Activated naive CD4-positive, alpha-beta T cell treated with anti-CD3 and anti-CD28 coated beads for 36 hours (primary cell): ENCODE results near the gene SOX2. TPM values are rescaled to one million over a fixed set of nuclear protein-coding genes. Genes with fewer than 3 reads are reported as not detected.

Source experiments
- CTCF ChIA-PET: fragments of 350-600 bp; sonication (Branson Sonifier 250); formaldehyde crosslinking; loops from one replicate; lab custom pipeline; 2021; ENCODE audit warnings: antibody characterized with exemption; lab: Charles Lee
- DNase-seq: peaks from one replicate; pipeline ENCODE4 v3.0.0-alpha.2; 2020
- H3K27ac Mint-ChIP-seq: one replicate; pipeline ENCODE4 v1.8.0; 2021; ENCODE audit warnings: mild to moderate bottlenecking, mixed read lengths
- H3K27me3 Mint-ChIP-seq: one replicate; pipeline ENCODE4 v1.8.0; 2021; ENCODE audit warnings: low read depth, mixed read lengths
- H3K36me3 Mint-ChIP-seq: one replicate; pipeline ENCODE4 v1.8.0; 2021; ENCODE audit warnings: low read depth, mixed read lengths
- H3K4me1 Mint-ChIP-seq: one replicate; pipeline ENCODE4 v1.8.0; 2021; ENCODE audit warnings: low read depth, mixed read lengths
- H3K4me3 Mint-ChIP-seq: one replicate; pipeline ENCODE4 v1.8.0; 2021; ENCODE audit warnings: mild to moderate bottlenecking, moderate library complexity, mixed read lengths
- H3K9me3 Mint-ChIP-seq: one replicate; pipeline ENCODE4 v1.8.0; 2021; ENCODE audit warnings: mixed read lengths
- intact Hi-C: fragments of 100-400 bp; cut with micrococcal nuclease; formaldehyde crosslinking; loops from one replicate; pipeline ENCODE4 v1.15.1; 2023
- total RNA-seq, 2 experiments: library from RNA; stranded (reverse); gene quantifications; one replicate each; pipeline ENCODE4 v1.2.3, GENCODE V29; 2021

SOX2 gene
- total RNA-seq, 2 experiments from 2014 or later, result not detected

DNA sequence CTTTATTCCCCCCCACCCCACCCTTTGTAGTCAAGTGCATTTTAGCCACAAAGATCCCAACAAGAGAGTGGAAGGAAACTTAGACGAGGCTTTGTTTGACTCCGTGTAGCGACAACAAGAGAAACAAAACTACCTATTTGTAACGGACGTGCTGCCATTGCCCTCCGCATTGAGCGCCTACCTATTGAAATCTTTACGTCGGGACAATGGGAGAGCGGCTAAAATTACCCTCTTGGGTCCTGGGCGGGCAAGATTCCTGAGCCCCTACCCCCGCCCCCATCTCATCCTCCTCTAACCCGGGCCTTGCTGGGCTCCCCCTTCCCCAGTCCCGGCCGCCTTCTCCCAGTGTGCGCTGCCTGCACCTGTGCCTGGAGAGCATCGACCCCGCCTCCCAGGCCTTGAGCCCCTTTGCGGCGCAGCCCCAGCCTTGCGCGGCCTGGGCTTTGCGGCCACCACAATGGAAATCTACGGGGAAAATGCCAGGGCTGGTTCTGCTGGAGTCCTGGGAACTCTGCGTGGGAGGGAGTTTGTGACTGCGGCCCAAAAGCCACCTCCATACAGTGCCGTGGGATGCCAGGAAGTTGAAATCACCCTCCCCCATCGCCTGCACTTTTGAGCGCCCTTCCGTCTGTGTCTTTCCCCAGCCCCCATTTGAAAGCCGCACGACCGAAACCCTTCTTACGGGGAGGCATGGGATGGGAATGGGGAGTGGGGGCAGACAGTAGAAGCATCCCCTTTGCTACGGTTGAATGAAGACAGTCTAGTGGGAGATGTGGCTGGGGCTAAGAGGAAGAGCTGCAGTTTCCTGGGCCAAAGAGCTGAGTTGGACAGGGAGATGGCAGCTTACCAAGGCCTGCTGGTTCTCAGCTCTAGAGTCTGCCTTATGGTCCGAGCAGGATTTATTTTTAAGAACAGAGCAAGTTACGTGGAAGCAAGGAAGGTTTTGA lies 1.1 kb upstream of the SOX2 start:
- intact Hi-C loops, result loop anchor here (1.0 kb wide), 1 partner anchor 17 kb away; no protein-coding TSS in a partner anchor
- DNase-seq, result no peak
- H3K36me3 Mint-ChIP-seq, result no peaks in the 10 kb centered on the region
- no peak overlapping the region for H3K4me3 Mint-ChIP-seq
- CTCF ChIA-PET, result no interaction called here
- peaks cover 10% of the 10 kb centered on the region for H3K4me1 Mint-ChIP-seq
- H3K9me3 Mint-ChIP-seq, result peaks cover 2% of the 10 kb centered on the region
- no peak overlapping the region for H3K27ac Mint-ChIP-seq
- peaks cover 53% of the 10 kb centered on the region for H3K27me3 Mint-ChIP-seq

DNA sequence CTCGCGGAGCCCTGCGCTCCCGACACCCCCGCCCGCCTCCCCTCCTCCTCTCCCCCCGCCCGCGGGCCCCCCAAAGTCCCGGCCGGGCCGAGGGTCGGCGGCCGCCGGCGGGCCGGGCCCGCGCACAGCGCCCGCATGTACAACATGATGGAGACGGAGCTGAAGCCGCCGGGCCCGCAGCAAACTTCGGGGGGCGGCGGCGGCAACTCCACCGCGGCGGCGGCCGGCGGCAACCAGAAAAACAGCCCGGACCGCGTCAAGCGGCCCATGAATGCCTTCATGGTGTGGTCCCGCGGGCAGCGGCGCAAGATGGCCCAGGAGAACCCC lies 464 bp downstream of the SOX2 start:
- CTCF ChIA-PET, result no interaction called here

DNA sequence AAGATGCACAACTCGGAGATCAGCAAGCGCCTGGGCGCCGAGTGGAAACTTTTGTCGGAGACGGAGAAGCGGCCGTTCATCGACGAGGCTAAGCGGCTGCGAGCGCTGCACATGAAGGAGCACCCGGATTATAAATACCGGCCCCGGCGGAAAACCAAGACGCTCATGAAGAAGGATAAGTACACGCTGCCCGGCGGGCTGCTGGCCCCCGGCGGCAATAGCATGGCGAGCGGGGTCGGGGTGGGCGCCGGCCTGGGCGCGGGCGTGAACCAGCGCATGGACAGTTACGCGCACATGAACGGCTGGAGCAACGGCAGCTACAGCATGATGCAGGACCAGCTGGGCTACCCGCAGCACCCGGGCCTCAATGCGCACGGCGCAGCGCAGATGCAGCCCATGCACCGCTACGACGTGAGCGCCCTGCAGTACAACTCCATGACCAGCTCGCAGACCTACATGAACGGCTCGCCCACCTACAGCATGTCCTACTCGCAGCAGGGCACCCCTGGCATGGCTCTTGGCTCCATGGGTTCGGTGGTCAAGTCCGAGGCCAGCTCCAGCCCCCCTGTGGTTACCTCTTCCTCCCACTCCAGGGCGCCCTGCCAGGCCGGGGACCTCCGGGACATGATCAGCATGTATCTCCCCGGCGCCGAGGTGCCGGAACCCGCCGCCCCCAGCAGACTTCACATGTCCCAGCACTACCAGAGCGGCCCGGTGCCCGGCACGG lies 991 bp downstream of the SOX2 start:
- H3K27me3 Mint-ChIP-seq, result peaks cover 57% of the 10 kb centered on the region
- H3K27ac Mint-ChIP-seq, result no peak overlapping the region
- intact Hi-C loops, result loop anchor here (1.0 kb wide), 1 partner anchor 10 kb away; no protein-coding TSS in a partner anchor
- H3K9me3 Mint-ChIP-seq, result peaks cover 2% of the 10 kb centered on the region
- no peak for DNase-seq
- CTCF ChIA-PET, result no interaction called here
- H3K4me1 Mint-ChIP-seq, result peaks cover 10% of the 10 kb centered on the region
- no peak overlapping the region for H3K4me3 Mint-ChIP-seq
- H3K36me3 Mint-ChIP-seq, result no peaks in the 10 kb centered on the region

More for the DNA sequence above, 464 bp downstream of the SOX2 start:
- peaks cover 55% of the 10 kb centered on the region for H3K27me3 Mint-ChIP-seq
- no peak overlapping the region for H3K4me3 Mint-ChIP-seq
- DNase-seq, result no peak
- intact Hi-C loops, result loop anchor here (1.0 kb wide), 1 partner anchor 10 kb away; no protein-coding TSS in a partner anchor
- no peak overlapping the region for H3K27ac Mint-ChIP-seq
- H3K4me1 Mint-ChIP-seq, result peaks cover 10% of the 10 kb centered on the region
- H3K36me3 Mint-ChIP-seq, result no peaks in the 10 kb centered on the region
- peaks cover 2% of the 10 kb centered on the region for H3K9me3 Mint-ChIP-seq

DNA sequence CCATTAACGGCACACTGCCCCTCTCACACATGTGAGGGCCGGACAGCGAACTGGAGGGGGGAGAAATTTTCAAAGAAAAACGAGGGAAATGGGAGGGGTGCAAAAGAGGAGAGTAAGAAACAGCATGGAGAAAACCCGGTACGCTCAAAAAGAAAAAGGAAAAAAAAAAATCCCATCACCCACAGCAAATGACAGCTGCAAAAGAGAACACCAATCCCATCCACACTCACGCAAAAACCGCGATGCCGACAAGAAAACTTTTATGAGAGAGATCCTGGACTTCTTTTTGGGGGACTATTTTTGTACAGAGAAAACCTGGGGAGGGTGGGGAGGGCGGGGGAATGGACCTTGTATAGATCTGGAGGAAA lies 1.5 kb downstream of the SOX2 start:
- no peak overlapping the region for H3K27ac Mint-ChIP-seq
- no peak overlapping the region for H3K4me3 Mint-ChIP-seq
- H3K27me3 Mint-ChIP-seq, result peaks cover 58% of the 10 kb centered on the region
- intact Hi-C loops, result no loop called here
- no peaks in the 10 kb centered on the region for H3K36me3 Mint-ChIP-seq
- peaks cover 10% of the 10 kb centered on the region for H3K4me1 Mint-ChIP-seq
- peaks cover 2% of the 10 kb centered on the region for H3K9me3 Mint-ChIP-seq
- CTCF ChIA-PET, result no interaction called here
- no peak for DNase-seq

DNA sequence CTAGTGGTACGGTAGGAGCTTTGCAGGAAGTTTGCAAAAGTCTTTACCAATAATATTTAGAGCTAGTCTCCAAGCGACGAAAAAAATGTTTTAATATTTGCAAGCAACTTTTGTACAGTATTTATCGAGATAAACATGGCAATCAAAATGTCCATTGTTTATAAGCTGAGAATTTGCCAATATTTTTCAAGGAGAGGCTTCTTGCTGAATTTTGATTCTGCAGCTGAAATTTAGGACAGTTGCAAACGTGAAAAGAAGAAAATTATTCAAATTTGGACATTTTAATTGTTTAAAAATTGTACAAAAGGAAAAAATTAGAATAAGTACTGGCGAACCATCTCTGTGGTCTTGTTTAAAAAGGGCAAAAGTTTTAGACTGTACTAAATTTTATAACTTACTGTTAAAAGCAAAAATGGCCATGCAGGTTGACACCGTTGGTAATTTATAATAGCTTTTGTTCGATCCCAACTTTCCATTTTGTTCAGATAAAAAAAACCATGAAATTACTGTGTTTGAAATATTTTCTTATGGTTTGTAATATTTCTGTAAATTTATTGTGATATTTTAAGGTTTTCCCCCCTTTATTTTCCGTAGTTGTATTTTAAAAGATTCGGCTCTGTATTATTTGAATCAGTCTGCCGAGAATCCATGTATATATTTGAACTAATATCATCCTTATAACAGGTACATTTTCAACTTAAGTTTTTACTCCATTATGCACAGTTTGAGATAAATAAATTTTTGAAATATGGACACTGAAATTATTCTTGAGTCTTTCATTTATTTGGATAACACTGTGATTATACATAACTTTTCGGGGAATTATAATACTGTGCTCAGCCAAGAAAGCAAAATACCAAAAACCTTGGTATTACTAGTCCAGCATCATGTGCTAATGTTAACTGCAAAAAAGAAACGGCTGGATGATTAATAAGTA lies 2.2 kb downstream of the SOX2 start:
- intact Hi-C loops, result loop anchor here (1.0 kb wide), 1 partner anchor 12 kb away; no protein-coding TSS in a partner anchor
- H3K36me3 Mint-ChIP-seq, result peaks cover 2% of the 10 kb centered on the region
- H3K27me3 Mint-ChIP-seq, result peaks cover 60% of the 10 kb centered on the region
- H3K4me3 Mint-ChIP-seq, result no peak overlapping the region
- no peak overlapping the region for H3K27ac Mint-ChIP-seq
- peaks cover 2% of the 10 kb centered on the region for H3K9me3 Mint-ChIP-seq
- CTCF ChIA-PET, result no interaction called here
- no peak for DNase-seq
- H3K4me1 Mint-ChIP-seq, result peaks cover 10% of the 10 kb centered on the region

DNA sequence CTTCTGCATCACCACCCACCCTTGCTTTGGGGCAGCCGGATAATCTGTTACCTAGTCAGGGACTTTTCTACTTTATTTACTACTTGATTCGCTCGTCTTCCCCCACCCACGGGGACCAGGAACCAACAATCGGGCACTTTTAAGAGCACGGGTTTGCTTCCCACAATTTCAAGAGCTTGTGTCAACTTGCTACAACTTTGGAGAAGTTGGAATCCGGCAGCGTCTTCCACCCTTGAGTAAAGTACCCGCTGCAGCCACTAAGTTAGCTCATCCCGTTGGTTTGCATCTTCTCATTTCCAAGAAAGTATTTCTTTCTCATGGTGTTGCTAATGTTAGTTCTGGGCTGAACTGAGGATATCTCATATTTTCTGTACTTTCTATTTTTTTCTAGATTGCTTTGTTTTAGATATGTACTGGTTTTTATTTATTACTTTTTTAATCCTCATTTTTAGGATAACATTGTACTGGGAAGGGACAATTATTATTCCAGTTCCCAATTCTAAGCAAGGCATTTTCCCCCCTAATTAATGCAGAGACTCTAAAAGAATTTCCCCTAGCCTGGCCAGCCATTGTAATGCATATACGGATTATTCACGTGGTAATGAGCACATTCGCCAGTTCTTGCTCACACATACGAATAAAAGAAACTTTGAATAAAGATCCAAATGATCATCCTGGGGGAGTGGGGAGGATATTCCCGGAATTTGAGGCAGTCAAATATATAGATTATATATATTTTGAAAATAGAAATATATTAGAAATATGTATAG lies 4.0 kb downstream of the SOX2 start:
- no peak overlapping the region for H3K27ac Mint-ChIP-seq
- DNase-seq, result no peak
- H3K4me1 Mint-ChIP-seq, result peaks cover 4% of the 10 kb centered on the region
- H3K27me3 Mint-ChIP-seq, result peaks cover 72% of the 10 kb centered on the region
- H3K9me3 Mint-ChIP-seq, result peaks cover 2% of the 10 kb centered on the region
- intact Hi-C loops, result no loop called here
- CTCF ChIA-PET, result no interaction called here
- H3K36me3 Mint-ChIP-seq, result peaks cover 5% of the 10 kb centered on the region
- no peak overlapping the region for H3K4me3 Mint-ChIP-seq

DNA sequence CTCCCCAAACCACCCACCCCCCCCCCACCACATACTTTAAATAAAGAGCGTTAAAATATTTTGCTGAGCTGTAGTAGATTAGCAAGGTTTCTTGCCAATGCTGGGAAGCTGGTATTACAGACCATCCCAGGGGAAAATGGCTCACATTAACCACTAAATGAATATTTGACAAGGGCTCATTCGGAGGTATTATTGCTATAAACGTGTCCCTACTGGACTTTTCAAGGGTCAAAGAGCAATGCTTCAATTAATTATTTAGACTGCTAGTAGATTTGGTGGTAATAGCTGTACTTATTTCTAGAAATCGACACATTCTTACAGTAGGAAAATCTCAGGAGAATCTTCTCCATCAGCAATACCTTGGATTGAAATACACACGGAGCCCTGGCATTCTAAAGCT lies 5.2 kb downstream of the SOX2 start:
- peaks cover 6% of the 10 kb centered on the region for H3K36me3 Mint-ChIP-seq
- no peak overlapping the region for H3K27ac Mint-ChIP-seq
- peaks cover 83% of the 10 kb centered on the region for H3K27me3 Mint-ChIP-seq
- CTCF ChIA-PET, result interaction anchor here (0.6 kb wide), 1 partner anchor 9 kb away, joined by 3 read pairs; no protein-coding TSS in a partner anchor
- intact Hi-C loops, result no loop called here
- H3K4me3 Mint-ChIP-seq, result no peak overlapping the region
- peaks cover 4% of the 10 kb centered on the region for H3K4me1 Mint-ChIP-seq
- DNase-seq, result no peak
- H3K9me3 Mint-ChIP-seq, result peaks cover 2% of the 10 kb centered on the region

DNA sequence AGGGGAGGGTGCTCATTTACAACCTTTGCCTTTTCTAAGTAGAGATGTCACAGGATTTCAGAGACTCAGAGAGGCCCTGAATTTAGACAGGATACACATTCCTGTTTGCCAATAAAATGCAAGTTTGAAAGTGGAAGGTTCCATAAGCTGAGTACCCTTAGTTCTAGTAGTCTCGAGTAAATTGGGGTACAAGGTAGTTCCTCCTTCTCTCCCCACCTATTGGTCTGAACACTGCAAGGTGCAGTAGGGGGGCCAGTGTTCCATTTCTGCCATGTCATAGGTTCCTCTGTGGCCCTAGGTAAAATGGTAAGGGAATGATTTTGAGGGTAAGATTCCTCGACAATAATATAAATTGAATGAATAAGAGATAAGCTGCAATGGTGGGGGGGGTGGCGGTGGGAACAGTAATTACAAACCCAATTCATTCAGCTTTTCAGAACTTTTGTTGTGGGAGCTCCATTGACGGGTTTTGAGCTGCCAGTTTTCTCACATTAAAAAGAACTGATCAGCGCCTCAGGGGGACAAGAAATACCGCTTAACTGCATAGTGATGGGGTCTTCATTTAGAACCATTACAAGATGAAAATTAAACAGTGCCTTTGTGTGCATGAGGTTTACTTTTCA lies 5.9 kb downstream of the SOX2 start:
- no peak overlapping the region for H3K27ac Mint-ChIP-seq
- peaks cover 88% of the 10 kb centered on the region for H3K27me3 Mint-ChIP-seq
- H3K9me3 Mint-ChIP-seq, result peaks cover 5% of the 10 kb centered on the region
- H3K4me3 Mint-ChIP-seq, result no peak overlapping the region
- intact Hi-C loops, result no loop called here
- DNase-seq, result no peak
- CTCF ChIA-PET, result interaction anchor here (1.2 to 1.7 kb wide), 2 partner anchors 16 to 18 kb away, joined by 5 to 7 read pairs; no protein-coding TSS in a partner anchor
- peaks cover 4% of the 10 kb centered on the region for H3K4me1 Mint-ChIP-seq
- peaks cover 7% of the 10 kb centered on the region for H3K36me3 Mint-ChIP-seq

DNA sequence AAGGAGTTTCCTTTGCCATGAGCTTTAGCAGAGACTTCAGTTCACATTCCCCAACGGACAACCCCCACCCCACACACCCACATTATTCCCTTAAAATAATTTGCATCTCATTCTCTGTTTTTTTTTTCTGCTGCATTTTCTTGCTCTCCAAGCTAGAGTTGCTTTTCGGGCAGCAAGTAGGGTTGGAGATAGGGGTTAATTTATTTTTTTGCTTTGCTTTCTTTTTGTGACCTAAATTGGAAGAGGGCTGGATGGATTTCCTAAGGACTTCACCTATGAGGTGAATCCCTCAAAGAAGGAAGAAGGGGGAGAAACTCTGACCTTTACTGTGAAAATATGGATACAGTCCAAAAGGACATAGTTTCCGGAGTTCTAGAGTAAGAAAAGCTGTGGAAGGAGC lies 6.6 kb downstream of the SOX2 start:
- Mint-ChIP-seq H3K4me3 (no peak overlapping the region), H3K9me3 (peaks cover 5% of the 10 kb centered on the region), H3K27me3 (peaks cover 87% of the 10 kb centered on the region), H3K36me3 (peaks cover 10% of the 10 kb centered on the region), H3K4me1 (peaks cover 4% of the 10 kb centered on the region), H3K27ac (no peak overlapping the region)
- DNase-seq, result no peak
- intact Hi-C loops, result no loop called here
- CTCF ChIA-PET, result interaction anchor here (1.2 to 1.7 kb wide), 2 partner anchors 17 to 19 kb away, joined by 5 to 7 read pairs; no protein-coding TSS in a partner anchor

DNA sequence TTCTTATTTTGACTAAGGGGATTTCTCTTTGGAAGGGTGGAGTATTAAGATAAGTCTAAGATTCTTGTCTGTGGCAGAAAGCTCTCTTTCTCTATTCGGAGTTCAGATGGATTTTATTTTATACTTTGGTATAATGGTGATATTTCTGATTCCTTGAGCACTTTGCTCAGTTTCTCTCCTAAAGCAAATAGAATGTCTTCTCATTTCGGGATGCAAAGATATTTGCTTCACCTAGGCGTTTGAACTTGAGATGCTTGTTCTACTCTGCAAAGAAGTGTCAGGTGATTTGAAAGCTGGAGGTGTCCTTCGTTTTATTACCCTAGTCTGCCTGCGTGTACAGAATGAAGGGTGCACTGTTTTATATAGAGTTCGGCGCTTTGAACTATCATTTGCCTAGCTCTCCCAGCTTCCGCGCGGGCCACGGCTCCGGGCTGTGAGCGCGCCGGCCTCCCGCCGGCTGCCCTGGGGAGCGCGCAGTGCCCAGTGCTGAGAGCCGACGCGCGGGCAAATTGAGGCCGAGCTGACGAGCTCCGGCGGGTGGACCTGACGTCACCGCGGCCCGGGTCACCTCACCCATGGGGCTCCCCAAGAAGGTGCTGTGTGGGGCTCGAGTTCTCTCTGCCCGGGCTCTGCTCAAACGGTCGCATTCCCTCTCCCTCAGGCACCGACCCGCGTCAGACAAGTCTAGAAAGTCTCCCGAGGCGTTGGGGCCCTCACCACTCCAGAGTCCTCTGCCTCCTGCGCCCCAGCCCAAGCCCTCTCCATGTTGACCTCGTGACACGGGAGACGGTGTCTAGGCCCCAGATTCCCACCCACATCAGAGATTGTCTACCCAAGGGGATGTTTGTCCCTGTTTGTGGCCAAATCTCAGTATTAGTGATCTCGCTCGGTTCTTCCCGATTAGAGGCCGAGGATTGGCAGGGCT lies 7.5 kb downstream of the SOX2 start:
- Mint-ChIP-seq H3K27ac (no peak overlapping the region), H3K4me1 (peaks cover 4% of the 10 kb centered on the region), H3K27me3 (peaks cover 91% of the 10 kb centered on the region), H3K4me3 (no peak overlapping the region), H3K36me3 (peaks cover 14% of the 10 kb centered on the region), H3K9me3 (peaks cover 8% of the 10 kb centered on the region)
- CTCF ChIA-PET, result interaction anchor here (1.7 kb wide), 1 partner anchor 18 kb away, joined by 7 read pairs; no protein-coding TSS in a partner anchor
- no peak for DNase-seq
- intact Hi-C loops, result no loop called here
